Activated naive CD4-positive, alpha-beta T cell treated with Interleukin-2 at 50 U/mL for 16 hours (primary cell): ENCODE results near the gene TRPV2.

ENCODE experiments used
- DNase-seq: peaks from one replicate; pipeline ENCODE4 v3.0.0-alpha.2; 2020

Gene TRPV2

DNA sequence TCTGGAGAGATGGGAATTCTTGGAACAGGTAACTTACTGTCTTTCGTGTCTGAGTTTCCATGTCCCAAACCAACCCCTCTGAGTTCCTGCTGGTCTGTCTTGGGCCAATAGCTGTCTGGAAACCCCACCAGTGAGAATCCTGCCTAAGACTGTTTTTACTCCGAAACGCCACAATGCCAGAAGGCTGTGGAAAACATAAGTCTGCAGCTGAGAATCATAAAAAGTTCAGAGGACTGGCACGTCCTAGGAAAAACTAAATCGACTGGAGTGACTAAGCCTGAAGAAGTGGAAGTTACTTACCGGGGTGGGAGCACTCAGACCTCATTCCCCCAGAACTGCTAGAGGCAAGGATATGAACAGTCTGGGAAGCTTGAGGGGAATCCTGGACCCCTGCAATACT lies 63.3 kb downstream of the TRPV2 start:
- DNase-seq = no peak

DNA sequence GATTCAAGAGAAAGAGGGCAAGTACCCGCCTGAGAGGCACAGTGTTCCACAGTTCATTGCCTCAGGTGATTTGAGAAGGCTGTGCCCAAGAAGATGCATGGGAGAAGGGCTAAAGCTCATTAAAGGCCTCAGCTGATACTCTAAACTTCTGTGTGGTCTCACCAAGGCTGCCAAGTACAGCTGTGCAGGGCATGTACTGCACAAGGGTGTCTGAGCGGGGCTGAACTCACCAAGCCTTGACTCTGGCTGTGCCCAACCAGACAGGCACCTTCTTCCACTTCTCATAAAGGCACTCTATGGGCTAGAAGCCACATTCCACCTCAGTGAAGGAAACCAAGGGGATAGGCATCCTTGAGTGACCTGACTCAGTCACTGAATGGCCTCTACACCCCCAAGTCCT lies 63.9 kb downstream of the TRPV2 start:
- no peak for DNase-seq

DNA sequence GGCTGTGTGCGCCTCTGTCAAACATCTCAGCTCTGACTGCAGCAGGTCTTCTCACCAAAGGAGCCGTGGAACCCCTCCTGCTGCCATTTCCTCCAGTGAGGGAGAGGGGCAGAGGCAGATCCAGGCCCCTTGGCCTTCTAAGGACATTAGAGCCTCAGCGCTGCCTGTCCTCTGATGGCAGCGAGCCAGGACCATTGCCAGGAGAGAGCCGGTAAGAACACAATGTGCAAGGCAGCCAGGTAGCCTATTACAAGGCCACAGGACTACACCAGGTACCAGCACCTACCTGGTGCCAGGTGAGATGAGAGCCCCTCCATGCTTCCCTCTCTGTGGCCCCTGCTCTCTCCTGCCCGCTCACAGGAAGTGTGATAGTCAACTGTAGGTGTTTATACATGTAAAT lies 65.6 kb downstream of the TRPV2 start:
- DNase-seq = no peak

DNA sequence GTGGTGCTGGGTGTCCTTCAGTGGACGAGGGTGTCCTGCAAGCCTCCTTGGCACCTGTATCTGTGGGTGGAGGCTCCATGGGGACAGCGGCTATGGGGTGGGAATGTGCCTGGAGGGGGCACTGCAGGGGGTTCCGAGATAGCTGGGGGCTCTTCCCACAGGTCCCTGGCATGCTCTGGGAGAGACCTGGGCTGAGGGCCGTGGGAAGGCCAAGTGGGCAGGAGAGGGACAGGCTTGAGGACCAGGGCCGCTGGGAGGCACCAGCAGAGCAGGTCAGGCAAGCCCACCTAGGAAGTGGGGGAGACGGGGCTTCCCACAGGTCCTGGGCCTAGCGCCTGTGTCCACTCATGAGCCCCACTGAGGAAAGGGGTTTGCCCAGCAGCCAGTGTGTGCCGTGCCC lies 66.9 kb downstream of the TRPV2 start:
- no peak for DNase-seq

DNA sequence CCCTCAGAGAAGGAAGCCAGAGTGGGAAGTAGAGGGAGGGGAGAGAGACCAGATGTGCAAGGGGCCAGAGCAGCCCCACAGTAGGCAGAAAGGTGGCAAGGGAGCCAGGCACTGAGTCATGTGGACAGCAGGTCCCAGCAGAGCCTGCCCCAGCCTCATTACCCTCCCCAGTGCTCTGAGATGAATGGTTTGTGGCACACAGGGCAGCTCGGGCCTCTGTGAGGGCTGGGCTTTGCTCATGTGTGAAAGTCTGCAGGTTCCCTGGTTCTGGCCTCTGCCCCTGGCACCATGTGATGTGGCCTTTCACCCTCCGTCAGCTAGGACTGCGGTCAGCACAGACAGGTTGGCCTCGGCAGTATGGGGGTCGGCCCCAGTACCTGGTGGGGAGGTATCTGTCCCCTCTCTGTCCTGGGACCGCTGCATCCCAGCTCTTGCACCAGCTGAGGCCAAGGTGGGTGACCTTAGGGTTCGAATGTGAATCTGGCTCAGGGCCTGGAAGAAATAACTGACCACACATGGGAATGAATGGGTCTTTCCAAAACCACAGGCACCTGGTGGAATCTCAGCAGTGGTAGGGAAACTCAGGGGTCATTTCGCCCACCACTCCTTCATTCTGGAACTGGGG lies 67.8 kb downstream of the TRPV2 start:
- DNase-seq = no peak

DNA sequence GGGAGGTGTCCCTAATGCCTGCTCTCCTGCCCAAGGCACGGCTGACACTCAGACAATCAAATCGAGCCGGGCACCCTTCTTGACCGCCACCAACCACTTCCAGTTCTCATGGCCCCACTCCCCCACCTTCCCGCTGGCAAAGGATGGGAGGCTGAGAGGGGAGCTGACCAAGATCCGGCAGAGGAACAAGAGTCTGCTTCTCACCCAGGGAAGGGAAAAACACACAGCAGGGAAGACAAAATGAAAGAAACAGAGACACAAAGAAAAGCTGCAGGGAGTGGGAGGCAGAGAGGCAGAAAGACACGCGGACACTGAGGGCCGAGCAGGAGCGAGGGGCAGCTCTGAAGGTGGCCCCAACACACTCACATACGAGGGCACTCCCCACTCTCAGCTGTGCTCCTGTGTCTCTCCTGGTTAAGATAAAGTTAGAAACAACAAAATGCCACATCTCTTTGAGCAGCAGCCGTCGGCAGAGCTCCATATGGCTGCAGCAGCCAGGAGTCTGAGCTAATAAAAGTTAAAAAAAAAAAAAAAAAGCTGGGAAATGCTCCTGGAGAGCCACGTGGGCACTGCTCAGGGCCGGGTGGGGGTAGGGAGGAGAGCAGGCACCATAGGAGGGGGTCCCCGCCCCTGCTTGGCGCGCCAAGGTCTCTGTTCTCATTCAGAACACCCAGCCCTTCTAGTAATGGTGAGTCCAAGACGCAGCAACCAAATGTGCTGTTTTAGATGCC lies 69.2 kb downstream of the TRPV2 start:
- DNase-seq = no peak
